NCI-H187 treated with DMSO at 0.1 percent for 48 hours (cell line): ENCODE measurements around the gene UCKL1.

ENCODE experiments used
- DNase-seq: peaks from one replicate; lab custom pipeline; 2025; lab: John Stamatoyannopoulos, UW

Gene UCKL1

GRCh38 chr20:63890201-63890576, 66.0 kb downstream of the UCKL1 start:
- no peak for DNase-seq
